PFSK-1 (cell line): ENCODE measurements around the gene NCOR1.

Experiments
- FOXP2 ChIP-seq: optimal IDR thresholded peaks from 2 replicates; pipeline ENCODE3; 2011; ENCODE audit warnings: borderline replicate concordance, control low read depth, inconsistent platforms; ENCODE audit not compliant: insufficient read depth; ENCODE audit errors: extremely low read length, extremely low read depth
- POLR2AphosphoS5 ChIP-seq: IDR thresholded peaks from 2 replicates; pipeline ENCODE4 v1.6.1; 2012; ENCODE audit warnings: low read depth, mild to moderate bottlenecking, control low read depth, low read length, moderate library complexity
- REST ChIP-seq, 2 experiments: IDR thresholded peaks; 2 replicates each; pipeline versions ENCODE4 v1.6.1 to v1.8.0; 2011 to 2012; ENCODE audit warnings: low read depth in 2 of 2, low read length in 2 of 2, control low read depth in 1 of 2, inconsistent platforms in 1 of 2, mild to moderate bottlenecking in 1 of 2, moderate library complexity in 1 of 2; ENCODE audit not compliant: insufficient read depth in 1 of 2
- SIN3A ChIP-seq: IDR thresholded peaks from 2 replicates; pipeline ENCODE4 v1.6.1; 2012; ENCODE audit warnings: mild to moderate bottlenecking, low read length, moderate library complexity, borderline replicate concordance; ENCODE audit not compliant: insufficient read depth
- TAF1 ChIP-seq: IDR thresholded peaks from 2 replicates; pipeline ENCODE4 v1.6.1; 2012; ENCODE audit warnings: low read length, control low read depth, borderline replicate concordance; ENCODE audit not compliant: insufficient read depth

The NCOR1 gene

GRCh38 chr17:16214190-16215001 lies 938 bp downstream of the NCOR1 start:
- no peak for TF ChIP-seq POLR2AphosphoS5

- TF ChIP-seq SIN3A: no peak
- no peak for TF ChIP-seq POLR2AphosphoS5
- no peak for TF ChIP-seq REST (IDR thresholded peaks at IDR 0.05; ENCODE audit: insufficient read depth in 1 of 2, low read depth in 2 of 2, low read length in 2 of 2)
- TF ChIP-seq FOXP2: no peak
Measured at GRCh38 chr17:16212793-16213192, 2.5 kb downstream of the NCOR1 start.

- no peak for TF ChIP-seq POLR2AphosphoS5
- no peak for TF ChIP-seq TAF1
- TF ChIP-seq FOXP2: no peak
- TF ChIP-seq SIN3A: no peak
- no peak for TF ChIP-seq REST (IDR thresholded peaks at IDR 0.05; ENCODE audit: insufficient read depth in 1 of 2, low read depth in 2 of 2, low read length in 2 of 2)
Measured at GRCh38 chr17:16211590-16211989, 3.7 kb downstream of the NCOR1 start.

GRCh38 chr17:16199093-16199492 lies 16.2 kb downstream of the NCOR1 start:
- TF ChIP-seq TAF1 (no peak), SIN3A (no peak), FOXP2 (no peak), REST (IDR thresholded peaks at IDR 0.05; ENCODE audit: insufficient read depth in 1 of 2, low read depth in 2 of 2, low read length in 2 of 2) (no peak), POLR2AphosphoS5 (no peak)

- TF ChIP-seq REST (IDR thresholded peaks at IDR 0.05; ENCODE audit: insufficient read depth in 1 of 2, low read depth in 2 of 2, low read length in 2 of 2) (no peak), SIN3A (no peak), POLR2AphosphoS5 (no peak), FOXP2 (no peak), TAF1 (no peak)
Measured at GRCh38 chr17:16197276-16197675, 18.1 kb downstream of the NCOR1 start.
